KMS-11 (cell line): Measurements from ENCODE around the gene NEDD4L.

Experiments
- H2AFZ ChIP-seq: fragments of 200-600 bp; sonication (generic); 2 replicates; pipeline ENCODE4 v1.6.1; 2016; ENCODE audit warnings: antibody characterized with exemption, mixed run types, low read depth
- H3K27ac ChIP-seq: fragments of 200-600 bp; sonication (generic); 2 replicates; pipeline ENCODE4 v1.6.1; 2016; ENCODE audit warnings: mild to moderate bottlenecking, mixed run types
- H3K27me3 ChIP-seq: fragments of 200-600 bp; sonication (generic); 2 replicates; pipeline ENCODE4 v1.6.1; 2017; ENCODE audit warnings: mild to moderate bottlenecking, low read depth, mixed run types, moderate library complexity; ENCODE audit not compliant: insufficient read depth
- H3K36me3 ChIP-seq: fragments of 200-600 bp; sonication (generic); 2 replicates; pipeline ENCODE4 v1.6.1; 2017; ENCODE audit warnings: mild to moderate bottlenecking, mixed run types; ENCODE audit not compliant: insufficient read depth
- H3K4me1 ChIP-seq: fragments of 200-600 bp; sonication (generic); 2 replicates; pipeline ENCODE4 v1.6.1; 2016; ENCODE audit warnings: mild to moderate bottlenecking, low read depth, mixed run types; ENCODE audit not compliant: poor library complexity, severe bottlenecking
- H3K4me2 ChIP-seq: fragments of 200-600 bp; sonication (generic); 2 replicates; pipeline ENCODE4 v1.7.0; 2016; ENCODE audit warnings: mild to moderate bottlenecking, mixed run types
- H3K4me3 ChIP-seq: fragments of 200-600 bp; sonication (generic); IDR thresholded peaks from 2 replicates; pipeline ENCODE4 v1.6.1; 2017; ENCODE audit warnings: low read depth, low read length, mixed read lengths; ENCODE audit not compliant: insufficient read depth
- H3K79me2 ChIP-seq: fragments of 200-600 bp; sonication (generic); 2 replicates; pipeline ENCODE4 v1.6.1; 2016; ENCODE audit warnings: low read depth, mixed run types; ENCODE audit not compliant: insufficient read depth
- H3K9ac ChIP-seq: fragments of 200-600 bp; sonication (generic); 2 replicates; pipeline ENCODE4 v1.6.1; 2016; ENCODE audit warnings: mild to moderate bottlenecking, mixed run types
- H4K20me1 ChIP-seq: fragments of 200-600 bp; sonication (generic); 2 replicates; pipeline ENCODE4 v1.6.1; 2016; ENCODE audit warnings: mild to moderate bottlenecking, mixed run types; ENCODE audit not compliant: insufficient read depth
- CTCF ChIP-seq: fragments of 200-600 bp; sonication (generic); conservative IDR thresholded peaks from 2 replicates; pipeline ENCODE4 v1.6.1; 2017; ENCODE audit warnings: low read depth, mild to moderate bottlenecking, antibody characterized with exemption, low read length, moderate library complexity, mixed read lengths

NEDD4L gene

GRCh38 chr18:58186258-58186948 is 142.4 kb downstream of the NEDD4L start:
- Histone ChIP-seq H3K4me3 (no peak overlapping the region), H4K20me1 (no peaks in the 10 kb centered on the region), H3K4me1 (no peaks in the 10 kb centered on the region), H3K27ac (no peak overlapping the region), H3K36me3 (no peaks in the 10 kb centered on the region), H3K9ac (no peak overlapping the region), H3K79me2 (no peaks in the 10 kb centered on the region), H2AFZ (no peak overlapping the region), H3K4me2 (no peak overlapping the region), H3K27me3 (no peaks in the 10 kb centered on the region)
- TF ChIP-seq CTCF = no peak

- Histone ChIP-seq H3K36me3 (no peaks in the 10 kb centered on the region), H2AFZ (no peak overlapping the region), H3K9ac (no peak overlapping the region), H3K79me2 (no peaks in the 10 kb centered on the region), H3K4me2 (no peak overlapping the region), H3K27me3 (no peaks in the 10 kb centered on the region), H3K27ac (no peak overlapping the region), H3K4me1 (no peaks in the 10 kb centered on the region), H3K4me3 (no peak overlapping the region), H4K20me1 (no peaks in the 10 kb centered on the region)
- no peak for TF ChIP-seq CTCF
These were observed 143.6 kb downstream of the NEDD4L start for GRCh38 chr18:58187674-58188073.

GRCh38 chr18:58188996-58189395 is 145.0 kb downstream of the NEDD4L start:
- no peaks in the 10 kb centered on the region for H3K79me2 ChIP-seq
- no peaks in the 10 kb centered on the region for H4K20me1 ChIP-seq
- no peaks in the 10 kb centered on the region for H3K4me1 ChIP-seq
- H3K9ac ChIP-seq = no peak overlapping the region
- no peaks in the 10 kb centered on the region for H3K27me3 ChIP-seq
- H2AFZ ChIP-seq = no peak overlapping the region
- H3K36me3 ChIP-seq = no peaks in the 10 kb centered on the region
- H3K4me3 ChIP-seq = no peak overlapping the region
- H3K4me2 ChIP-seq = no peak overlapping the region
- no peak for TF ChIP-seq CTCF
- no peak overlapping the region for H3K27ac ChIP-seq

- no peak overlapping the region for H3K4me2 ChIP-seq
- H3K9ac ChIP-seq = no peak overlapping the region
- no peaks in the 10 kb centered on the region for H3K36me3 ChIP-seq
- H4K20me1 ChIP-seq = no peaks in the 10 kb centered on the region
- H3K4me1 ChIP-seq = no peaks in the 10 kb centered on the region
- no peaks in the 10 kb centered on the region for H3K79me2 ChIP-seq
- no peak overlapping the region for H2AFZ ChIP-seq
- no peak for TF ChIP-seq CTCF
- H3K4me3 ChIP-seq = no peak overlapping the region
- H3K27ac ChIP-seq = no peak overlapping the region
- no peaks in the 10 kb centered on the region for H3K27me3 ChIP-seq
These were observed 147.0 kb downstream of the NEDD4L start for GRCh38 chr18:58190842-58191530.
